ENCODE data around the gene TRMT10C.
"Not testable (repeated sequence)": the region's sequence is repeated elsewhere in the genome, so short reads cannot be mapped to it uniquely, and the experiment has no call there.

- not testable (repeated sequence) for TF ChIP-seq CTCF (IDR thresholded peaks at IDR 0.05; ENCODE audit: insufficient read depth, low read length); REST (IDR thresholded peaks at IDR 0.05; ENCODE audit: insufficient replicate concordance, low read depth)
Observed at GRCh38 chr3:101605398-101605797, 43.7 kb downstream of the TRMT10C start.

Data from HL-60 (cell line).